Epithelial cell of esophagus (primary cell): ENCODE results near the gene ZNF776.
A peak's percentile ranks its signal among the peaks of the same experiment; 100 is the strongest.
"Not testable (repeated sequence)": the region's sequence is repeated elsewhere in the genome, so short reads cannot be mapped to it uniquely, and the experiment has no call there.

Experiments
- DNase-seq: peaks from one replicate; pipeline ENCODE4 v3.0.0; 2010; ENCODE audit warnings: low read depth
- H3K4me3 ChIP-seq: 2 replicates; pipeline ENCODE4 v1.5.1; 2011; ENCODE audit warnings: mild to moderate bottlenecking, low read length, control low read depth
- TF ChIP-seq, protein P1 (sequence below): IDR thresholded peaks from 2 replicates; pipeline ENCODE4 v1.5.1; 2011; ENCODE audit warnings: low read depth, mild to moderate bottlenecking, low read length, control low read depth, inconsistent platforms; ENCODE audit not compliant: insufficient read depth; ENCODE audit errors: missing control alignments

ZNF776 gene

DNA sequence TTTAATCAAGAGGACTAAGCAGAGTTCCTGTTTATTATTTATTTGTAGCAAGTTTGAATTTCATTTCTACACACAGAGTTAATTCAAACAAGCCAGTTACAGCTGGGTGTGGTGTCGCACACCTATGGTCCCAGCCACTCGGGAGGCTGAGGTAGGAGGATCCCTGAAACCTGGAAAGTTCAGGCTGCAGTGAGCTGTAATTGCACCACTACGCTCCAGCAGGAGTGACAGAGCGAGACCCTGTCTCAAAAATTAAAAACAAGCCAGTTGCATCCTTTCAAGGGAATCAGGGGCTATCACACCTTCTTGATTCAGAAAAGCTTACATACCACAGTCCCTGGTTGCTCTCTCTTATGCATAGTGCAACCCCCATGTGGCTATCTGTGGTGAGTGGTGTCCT lies 42.7 kb downstream of the ZNF776 start:
- TF ChIP-seq, protein P1, sequence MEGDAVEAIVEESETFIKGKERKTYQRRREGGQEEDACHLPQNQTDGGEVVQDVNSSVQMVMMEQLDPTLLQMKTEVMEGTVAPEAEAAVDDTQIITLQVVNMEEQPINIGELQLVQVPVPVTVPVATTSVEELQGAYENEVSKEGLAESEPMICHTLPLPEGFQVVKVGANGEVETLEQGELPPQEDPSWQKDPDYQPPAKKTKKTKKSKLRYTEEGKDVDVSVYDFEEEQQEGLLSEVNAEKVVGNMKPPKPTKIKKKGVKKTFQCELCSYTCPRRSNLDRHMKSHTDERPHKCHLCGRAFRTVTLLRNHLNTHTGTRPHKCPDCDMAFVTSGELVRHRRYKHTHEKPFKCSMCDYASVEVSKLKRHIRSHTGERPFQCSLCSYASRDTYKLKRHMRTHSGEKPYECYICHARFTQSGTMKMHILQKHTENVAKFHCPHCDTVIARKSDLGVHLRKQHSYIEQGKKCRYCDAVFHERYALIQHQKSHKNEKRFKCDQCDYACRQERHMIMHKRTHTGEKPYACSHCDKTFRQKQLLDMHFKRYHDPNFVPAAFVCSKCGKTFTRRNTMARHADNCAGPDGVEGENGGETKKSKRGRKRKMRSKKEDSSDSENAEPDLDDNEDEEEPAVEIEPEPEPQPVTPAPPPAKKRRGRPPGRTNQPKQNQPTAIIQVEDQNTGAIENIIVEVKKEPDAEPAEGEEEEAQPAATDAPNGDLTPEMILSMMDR: no peak
- H3K4me3 ChIP-seq: no peak overlapping the region
- DNase-seq: no peak

DNA sequence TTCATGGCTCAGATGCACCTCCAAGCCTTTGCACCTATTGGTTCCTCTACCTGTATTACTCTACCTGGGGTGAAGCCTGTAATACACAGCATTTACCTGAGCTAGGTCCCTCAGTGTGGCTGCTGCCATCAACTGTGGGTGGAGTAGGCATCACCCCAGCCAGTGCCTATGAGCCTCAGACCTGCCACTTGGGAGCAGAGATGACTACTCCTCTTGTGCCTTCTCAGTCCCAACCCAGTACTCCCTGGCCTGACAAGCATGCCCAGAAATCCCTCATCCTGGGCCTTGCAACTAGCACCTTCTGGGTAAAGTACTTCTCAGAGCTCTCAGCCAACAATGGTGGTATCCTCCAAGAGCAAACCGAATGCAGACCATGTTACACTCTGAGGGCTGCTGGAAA lies 50.0 kb downstream of the ZNF776 start:
- not testable (repeated sequence) for H3K4me3 ChIP-seq, DNase-seq

DNA sequence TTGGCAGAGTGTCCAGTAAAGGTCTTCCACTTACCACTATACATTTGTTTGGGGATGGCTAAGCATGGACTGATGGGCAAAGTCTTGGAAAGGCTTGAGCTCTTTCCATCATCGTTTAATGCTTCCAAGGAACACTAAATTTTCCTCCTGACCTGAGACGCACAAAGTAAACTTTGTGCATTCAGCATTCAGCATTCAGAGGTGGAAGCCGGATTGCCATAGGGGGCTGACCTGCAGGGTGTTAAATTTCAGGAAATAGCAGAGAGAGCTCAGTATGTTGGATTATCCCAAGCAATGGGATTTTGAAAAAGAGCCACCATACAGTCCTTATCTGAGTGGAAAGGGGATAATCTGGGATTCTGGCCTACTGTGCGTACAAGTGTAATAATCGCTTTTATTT lies 54.1 kb downstream of the ZNF776 start:
- no peak for DNase-seq
- H3K4me3 ChIP-seq: no peak overlapping the region
- TF ChIP-seq, protein P1: no peak

DNA sequence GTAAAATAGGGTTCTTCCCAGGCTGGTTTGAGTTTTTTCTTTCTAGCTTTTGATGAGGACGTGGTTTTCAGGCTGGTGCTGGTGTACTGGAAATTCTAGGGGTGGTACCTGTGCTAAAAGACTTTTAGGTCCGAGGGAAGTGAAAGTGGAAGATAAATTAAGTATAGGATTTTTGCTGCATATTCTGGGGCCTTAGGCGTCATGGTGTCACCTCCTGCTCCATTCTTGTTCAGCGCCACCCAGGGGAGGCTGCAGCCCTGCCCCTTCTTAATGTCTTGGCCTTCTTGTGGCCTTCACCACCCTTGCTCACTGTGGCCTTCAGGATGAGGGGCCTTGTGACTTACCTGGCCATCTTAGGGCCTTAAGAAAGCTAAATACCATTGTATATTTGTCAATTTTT lies 55.7 kb downstream of the ZNF776 start:
- DNase-seq: no peak

DNA sequence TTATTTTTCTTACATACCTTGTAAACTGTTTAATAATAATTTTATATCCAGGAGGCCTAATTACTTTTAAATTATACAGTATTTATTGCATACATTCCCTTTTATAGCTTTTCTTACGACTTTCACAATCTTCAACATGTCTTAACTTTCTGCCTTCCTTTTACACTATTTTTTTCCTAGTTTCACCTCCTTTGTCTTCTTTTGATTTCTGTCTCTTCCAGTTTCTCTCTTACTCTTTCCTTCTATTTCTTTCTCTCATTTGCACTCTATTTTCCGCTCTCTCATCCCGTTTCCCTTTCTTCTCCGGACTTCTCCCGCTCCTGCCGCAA lies 56.6 kb downstream of the ZNF776 start:
- H3K4me3 ChIP-seq: peak overlapping the region; percentile 66
- no peak for DNase-seq
- TF ChIP-seq, protein P1: no peak

More for the DNA sequence above, 55.7 kb downstream of the ZNF776 start:
- TF ChIP-seq, protein P1: no peak
- H3K4me3 ChIP-seq: no peak overlapping the region

DNA sequence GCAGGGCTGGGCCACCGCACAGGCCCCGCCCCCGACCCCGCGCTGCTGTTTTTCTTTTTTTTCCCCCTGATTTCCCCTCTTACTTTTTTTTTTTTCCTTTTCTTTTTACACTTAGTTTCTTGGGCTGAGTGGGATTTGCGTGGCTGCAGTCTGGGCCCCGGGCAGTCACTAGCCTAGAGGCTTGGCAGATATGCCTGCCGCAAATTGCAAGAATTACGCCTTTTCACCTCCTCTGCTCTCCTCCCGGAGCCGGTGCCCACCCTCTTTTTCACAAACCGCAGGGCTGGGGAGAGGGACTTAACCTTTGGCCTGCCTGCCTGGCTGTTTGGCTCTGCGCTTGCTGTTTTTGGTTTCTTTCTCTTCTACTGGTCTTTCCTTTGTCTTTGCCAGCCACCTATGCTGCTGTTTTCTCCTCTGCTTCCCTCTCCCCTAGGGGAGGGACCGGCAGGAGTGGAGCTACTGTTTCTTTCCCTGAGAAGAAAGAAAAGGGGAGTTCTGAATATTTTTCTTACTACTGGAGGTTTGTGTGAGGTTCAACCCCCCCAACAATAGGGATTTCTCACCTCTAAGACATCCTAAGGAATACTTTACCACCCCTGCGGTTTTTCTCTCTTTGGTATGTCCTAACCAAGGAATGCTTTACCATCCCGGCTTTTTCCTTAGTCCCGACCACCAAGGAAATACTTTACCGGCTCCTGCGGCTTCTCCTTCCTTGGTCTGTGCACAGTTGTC lies 57.1 kb downstream of the ZNF776 start:
- H3K4me3 ChIP-seq: peak overlapping the region; percentile 66
- TF ChIP-seq, protein P1: no peak
- DNase-seq: peak; percentile 67

DNA sequence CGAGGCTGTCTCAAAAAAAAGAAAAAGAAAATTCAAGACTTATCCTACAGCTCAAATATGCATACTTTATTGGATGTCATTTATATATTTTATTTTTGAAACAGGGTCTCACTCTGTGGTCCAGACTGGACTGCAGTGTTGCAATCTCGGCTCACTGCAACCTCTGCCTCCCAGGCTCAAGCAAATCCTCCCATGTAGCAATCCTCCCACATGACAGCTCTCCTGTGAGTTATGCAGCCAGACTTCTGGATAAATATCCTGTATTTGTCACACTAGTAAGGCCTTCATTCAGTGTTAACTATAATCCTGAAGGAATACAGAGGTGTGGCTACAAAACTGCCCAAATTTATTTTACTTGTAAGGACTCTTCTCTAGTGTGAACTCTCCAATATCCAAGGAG lies 60.9 kb downstream of the ZNF776 start:
- DNase-seq: peak; percentile 43
- TF ChIP-seq, protein P1: no peak

More for the DNA sequence above, 60.9 kb downstream of the ZNF776 start:
- H3K4me3 ChIP-seq: no peak overlapping the region
